Stimulated activated naive CD8-positive, alpha-beta T cell treated with anti-CD3 and anti-CD28 coated beads, Interleukin-15, amount 100 ng/mL, for 72 hours (primary cell): ENCODE data around the gene FANK1.
A peak's percentile ranks its signal among the peaks of the same experiment; 100 is the strongest.

Experiments
- ATAC-seq: fragments of 150-1000 bp; cut with Tn5 transposase; 2 replicates; pipeline ENCODE4 v1.10.0; 2021; ENCODE audit warnings: mild to moderate bottlenecking, moderate library complexity
- DNase-seq, 2 donors: peaks; one replicate each; pipeline ENCODE4 v3.0.0; 2021 to 2022
- H3K27ac Mint-ChIP-seq, 2 donors: one replicate each; pipeline ENCODE4 v1.8.0; 2022; ENCODE audit warnings: mild to moderate bottlenecking in 2 of 2, mixed read lengths in 2 of 2, moderate library complexity in 2 of 2
- H3K27me3 Mint-ChIP-seq: one replicate; pipeline ENCODE4 v1.8.0; 2022; ENCODE audit warnings: mixed read lengths
- H3K4me1 Mint-ChIP-seq: one replicate; pipeline ENCODE4 v1.8.0; 2022; ENCODE audit warnings: mild to moderate bottlenecking, mixed read lengths
- H3K4me3 Mint-ChIP-seq, 2 donors: one replicate each; pipeline ENCODE4 v1.8.0; 2022; ENCODE audit warnings: mild to moderate bottlenecking in 2 of 2, mixed read lengths in 2 of 2, moderate library complexity in 1 of 2
- H3K9me3 Mint-ChIP-seq, 2 donors: one replicate each; pipeline ENCODE4 v1.8.0; 2022; ENCODE audit warnings: mixed read lengths in 2 of 2

Gene FANK1

GRCh38 chr10:125984865-125985495, 88.6 kb downstream of the FANK1 start:
- Mint-ChIP-seq H3K27me3 (no peaks in the 10 kb centered on the region), H3K4me3 (no peak overlapping the region), H3K4me1 (no peaks in the 10 kb centered on the region), H3K27ac (no peak overlapping the region), H3K9me3 (peaks cover 0 to 1% of the 10 kb centered on the region in 2 donors)
- ATAC-seq (no peak), DNase-seq (no peak)

GRCh38 chr10:125985557-125986240, 89.3 kb downstream of the FANK1 start:
- ATAC-seq (no peak), DNase-seq (no peak)

GRCh38 chr10:125989791-125990190, 93.4 kb downstream of the FANK1 start:
- no peak for ATAC-seq
- Mint-ChIP-seq H3K27me3 (no peaks in the 10 kb centered on the region), H3K9me3 (peaks cover 7 to 12% of the 10 kb centered on the region in 2 donors), H3K27ac (no peak overlapping the region), H3K4me3 (no peak overlapping the region), H3K4me1 (no peaks in the 10 kb centered on the region)
- DNase-seq = no peak

More at GRCh38 chr10:125985557-125986240, 89.3 kb downstream of the FANK1 start:
- no peaks in the 10 kb centered on the region for H3K27me3 Mint-ChIP-seq
- H3K9me3 Mint-ChIP-seq = peaks cover 3 to 8% of the 10 kb centered on the region in 2 donors
- no peak overlapping the region for H3K4me3 Mint-ChIP-seq
- no peak overlapping the region for H3K27ac Mint-ChIP-seq
- no peaks in the 10 kb centered on the region for H3K4me1 Mint-ChIP-seq

- Mint-ChIP-seq H3K27me3 (no peaks in the 10 kb centered on the region), H3K9me3 (peaks cover 7 to 12% of the 10 kb centered on the region in 2 donors), H3K4me1 (no peaks in the 10 kb centered on the region), H3K4me3 (no peak overlapping the region), H3K27ac (no peak overlapping the region)
- ATAC-seq (no peak), DNase-seq (no peak)
Measured at GRCh38 chr10:125990974-125991373, 94.6 kb downstream of the FANK1 start.

GRCh38 chr10:125991392-125991791, 95.0 kb downstream of the FANK1 start:
- ATAC-seq = no peak
- no peaks in the 10 kb centered on the region for H3K4me1 Mint-ChIP-seq
- DNase-seq = no peak
- H3K27me3 Mint-ChIP-seq = no peaks in the 10 kb centered on the region
- no peak overlapping the region for H3K27ac Mint-ChIP-seq
- H3K9me3 Mint-ChIP-seq = peaks cover 7 to 12% of the 10 kb centered on the region in 2 donors
- H3K4me3 Mint-ChIP-seq = no peak overlapping the region

- Mint-ChIP-seq H3K4me1 (no peaks in the 10 kb centered on the region), H3K27me3 (no peaks in the 10 kb centered on the region), H3K4me3 (no peak overlapping the region), H3K27ac (no peak overlapping the region), H3K9me3 (peaks cover 7 to 12% of the 10 kb centered on the region in 2 donors)
- no peak for DNase-seq
- no peak for ATAC-seq
Measured at GRCh38 chr10:125992254-125992653, 95.9 kb downstream of the FANK1 start.

- DNase-seq = no peak
- Mint-ChIP-seq H3K4me3 (no peak overlapping the region), H3K27me3 (no peaks in the 10 kb centered on the region), H3K27ac (no peak overlapping the region), H3K4me1 (no peaks in the 10 kb centered on the region), H3K9me3 (peaks cover 7 to 12% of the 10 kb centered on the region in 2 donors)
- ATAC-seq = no peak
Measured at GRCh38 chr10:125994601-125995000, 98.2 kb downstream of the FANK1 start.

- H3K9me3 Mint-ChIP-seq = peaks cover 2 to 3% of the 10 kb centered on the region in 2 donors
- H3K27me3 Mint-ChIP-seq = no peaks in the 10 kb centered on the region
- ATAC-seq (no peak), DNase-seq (no peak)
- no peak overlapping the region for H3K27ac Mint-ChIP-seq
- no peaks in the 10 kb centered on the region for H3K4me1 Mint-ChIP-seq
- H3K4me3 Mint-ChIP-seq = no peak overlapping the region
Measured at GRCh38 chr10:125995726-125996304, 99.5 kb downstream of the FANK1 start.

- Mint-ChIP-seq H3K27ac (no peak overlapping the region), H3K27me3 (no peaks in the 10 kb centered on the region), H3K4me1 (no peaks in the 10 kb centered on the region), H3K4me3 (no peak overlapping the region), H3K9me3 (no peaks in the 10 kb centered on the region)
- ATAC-seq = no peak
- DNase-seq = no peak
Measured at GRCh38 chr10:125997586-125997985, 101.2 kb downstream of the FANK1 start.

- Mint-ChIP-seq H3K4me1 (no peaks in the 10 kb centered on the region), H3K27me3 (no peaks in the 10 kb centered on the region), H3K4me3 (no peak overlapping the region), H3K9me3 (no peaks in the 10 kb centered on the region), H3K27ac (no peak overlapping the region)
- ATAC-seq (no peak), DNase-seq (no peak)
Measured at GRCh38 chr10:125999694-126000093, 103.3 kb downstream of the FANK1 start.

- Mint-ChIP-seq H3K27me3 (no peaks in the 10 kb centered on the region), H3K4me3 (no peak overlapping the region), H3K27ac (no peak overlapping the region), H3K9me3 (no peaks in the 10 kb centered on the region), H3K4me1 (no peaks in the 10 kb centered on the region)
- DNase-seq (no peak), ATAC-seq (no peak)
Measured at GRCh38 chr10:126001576-126001975, 105.2 kb downstream of the FANK1 start.

- H3K4me3 Mint-ChIP-seq = no peak overlapping the region
- H3K4me1 Mint-ChIP-seq = no peaks in the 10 kb centered on the region
- ATAC-seq = no peak
- no peak overlapping the region for H3K27ac Mint-ChIP-seq
- DNase-seq = no peak
- H3K9me3 Mint-ChIP-seq = no peaks in the 10 kb centered on the region
- no peaks in the 10 kb centered on the region for H3K27me3 Mint-ChIP-seq
Measured at GRCh38 chr10:126004752-126005151, 108.4 kb downstream of the FANK1 start.

GRCh38 chr10:126006264-126006663, 109.9 kb downstream of the FANK1 start:
- H3K27ac Mint-ChIP-seq = no peak overlapping the region
- ATAC-seq (no peak), DNase-seq (no peak)
- H3K27me3 Mint-ChIP-seq = no peaks in the 10 kb centered on the region
- no peak overlapping the region for H3K4me3 Mint-ChIP-seq
- no peaks in the 10 kb centered on the region for H3K4me1 Mint-ChIP-seq
- H3K9me3 Mint-ChIP-seq = no peaks in the 10 kb centered on the region

GRCh38 chr10:126006906-126007305, 110.5 kb downstream of the FANK1 start:
- no peak overlapping the region for H3K4me3 Mint-ChIP-seq
- no peaks in the 10 kb centered on the region for H3K9me3 Mint-ChIP-seq
- H3K27me3 Mint-ChIP-seq = no peaks in the 10 kb centered on the region
- DNase-seq (no peak), ATAC-seq (no peak)
- H3K4me1 Mint-ChIP-seq = no peaks in the 10 kb centered on the region
- peak overlapping the region in 1 of 2 donors; percentile 57 for H3K27ac Mint-ChIP-seq

- ATAC-seq (no peak), DNase-seq (no peak)
- no peaks in the 10 kb centered on the region for H3K9me3 Mint-ChIP-seq
- no peaks in the 10 kb centered on the region for H3K4me1 Mint-ChIP-seq
- H3K27me3 Mint-ChIP-seq = no peaks in the 10 kb centered on the region
- no peak overlapping the region for H3K4me3 Mint-ChIP-seq
- H3K27ac Mint-ChIP-seq = no peak overlapping the region
Measured at GRCh38 chr10:126009650-126010049, 113.3 kb downstream of the FANK1 start.

GRCh38 chr10:126011995-126012394, 115.6 kb downstream of the FANK1 start:
- no peak for ATAC-seq
- no peaks in the 10 kb centered on the region for H3K9me3 Mint-ChIP-seq
- H3K27me3 Mint-ChIP-seq = no peaks in the 10 kb centered on the region
- no peak overlapping the region for H3K4me3 Mint-ChIP-seq
- no peak overlapping the region for H3K27ac Mint-ChIP-seq
- H3K4me1 Mint-ChIP-seq = no peaks in the 10 kb centered on the region
- no peak for DNase-seq
